GM20431 (cell line): ENCODE measurements around the gene FOXJ3.

ENCODE experiments used
- in situ Hi-C: fragments of 300-500 bp; cut with MseI, MboI; formaldehyde crosslinking; loops from one replicate; pipeline ENCODE4 v1.15.0; 2020; ENCODE audit warnings: low sequenced_read_pairs; ENCODE audit not compliant: unreplicated experiment

Gene FOXJ3

GRCh38 chr1:42206164-42206563, 128.9 kb downstream of the FOXJ3 start:
- in situ Hi-C loops, result no loop called here

- in situ Hi-C loops, result no loop called here
These were observed 133.0 kb downstream of the FOXJ3 start for GRCh38 chr1:42201986-42202385.

- in situ Hi-C loops, result no loop called here
These were observed 136.8 kb downstream of the FOXJ3 start for GRCh38 chr1:42198251-42198650.

DNA sequence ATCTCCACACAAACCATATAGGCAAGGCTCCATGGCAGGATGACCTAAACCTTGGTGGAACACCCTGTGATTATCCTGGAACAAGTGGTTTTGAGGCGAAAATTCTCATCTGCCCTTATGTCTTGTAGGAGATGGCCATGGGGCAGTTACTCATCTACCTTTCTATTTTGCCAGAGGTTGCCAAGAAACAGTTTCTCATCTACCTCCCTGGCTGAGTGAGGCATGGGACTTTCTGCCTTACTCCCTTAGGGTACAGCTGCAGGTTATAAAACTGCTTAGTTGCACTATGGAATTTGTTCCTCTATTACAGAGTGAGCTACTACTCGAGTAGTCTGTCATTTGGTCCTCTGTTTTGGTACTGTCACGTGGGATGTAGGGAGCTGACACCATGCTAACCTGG, 139.2 kb downstream of the FOXJ3 start:
- in situ Hi-C loops, result no loop called here

DNA sequence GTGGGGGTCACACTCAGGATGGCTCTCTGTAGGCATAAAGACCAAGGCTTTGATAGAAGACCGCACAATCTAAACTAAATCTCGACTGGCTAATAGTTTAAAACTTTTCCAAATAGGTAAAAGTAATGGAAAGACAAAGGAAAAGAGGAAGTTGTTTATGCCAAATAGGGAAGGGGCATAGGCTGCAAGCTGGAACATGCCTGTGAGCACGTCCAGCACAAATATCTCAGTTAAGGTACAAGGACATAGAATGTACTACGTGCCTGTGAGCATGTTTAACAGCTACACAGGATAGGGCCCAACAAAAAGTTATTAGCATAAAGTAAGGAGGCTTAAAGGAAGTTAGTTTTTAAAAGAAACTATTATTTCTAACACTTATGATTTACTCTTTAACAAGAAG, 142.9 kb downstream of the FOXJ3 start:
- in situ Hi-C loops, result no loop called here

DNA sequence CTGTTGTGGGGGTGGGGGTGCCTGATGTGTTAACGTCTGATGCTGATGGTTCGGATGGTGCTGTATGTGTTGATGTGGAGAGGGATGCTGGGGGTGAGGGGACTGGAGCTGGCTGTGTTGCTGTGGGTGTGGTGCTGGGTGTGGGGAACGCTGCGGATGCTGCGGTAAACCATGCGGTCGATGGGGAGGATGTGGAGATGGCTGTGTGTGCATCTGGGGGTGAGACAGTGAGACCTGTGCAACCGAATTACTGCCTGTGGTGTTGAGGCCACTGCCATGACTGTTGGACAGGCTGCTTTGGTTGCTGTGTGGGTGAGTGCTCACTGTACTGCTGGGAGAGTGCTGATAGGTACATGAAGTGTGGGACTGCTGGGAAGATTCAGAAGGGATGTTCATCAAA, 143.7 kb downstream of the FOXJ3 start:
- in situ Hi-C loops, result no loop called here

GRCh38 chr1:42189931-42190853, 144.8 kb downstream of the FOXJ3 start:
- in situ Hi-C loops, result no loop called here

- in situ Hi-C loops, result no loop called here
These were observed 148.9 kb downstream of the FOXJ3 start for GRCh38 chr1:42186152-42186551.

DNA sequence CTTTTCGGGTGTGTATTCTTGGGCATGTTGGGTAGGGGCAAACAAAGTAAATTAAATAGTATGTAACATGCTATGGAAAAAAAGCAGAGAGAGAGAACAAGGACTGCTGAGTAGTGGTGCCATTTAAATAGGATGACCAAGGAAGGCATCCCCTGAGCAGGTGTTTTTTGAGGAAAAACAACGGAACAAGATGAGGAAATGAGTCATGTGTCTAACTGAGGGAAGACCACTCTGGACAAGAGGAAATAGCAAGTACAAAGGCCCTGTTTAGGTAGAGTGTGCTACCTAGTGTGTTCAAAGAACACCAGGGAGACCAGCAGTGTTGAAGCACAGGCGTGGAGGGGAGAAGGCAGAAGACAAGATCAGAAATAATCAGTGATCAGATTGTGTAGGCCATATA, 150.4 kb downstream of the FOXJ3 start:
- in situ Hi-C loops, result no loop called here

- in situ Hi-C loops, result no loop called here
These were observed 151.1 kb downstream of the FOXJ3 start for GRCh38 chr1:42183957-42184268.

GRCh38 chr1:42183210-42183956, 151.7 kb downstream of the FOXJ3 start:
- in situ Hi-C loops, result no loop called here

DNA sequence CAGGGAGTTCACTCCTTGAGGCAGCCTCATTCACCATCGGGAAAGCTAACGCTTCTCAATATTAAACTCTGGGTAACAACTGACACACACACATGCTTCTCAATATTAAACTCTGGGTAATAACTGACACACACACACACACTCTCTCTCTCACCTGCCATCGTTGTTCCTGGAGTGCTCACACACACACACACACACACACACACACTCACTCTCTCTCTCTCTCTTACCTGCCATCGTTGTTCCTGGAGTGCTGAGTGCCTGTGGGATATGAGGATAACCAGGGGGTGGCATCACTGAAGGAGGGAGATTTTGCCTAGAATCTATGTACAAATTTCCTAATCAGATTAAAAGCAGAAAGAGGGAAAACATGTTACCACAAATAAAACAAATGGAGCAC, 153.3 kb downstream of the FOXJ3 start:
- in situ Hi-C loops, result no loop called here

GRCh38 chr1:42179900-42180329, 155.1 kb downstream of the FOXJ3 start:
- in situ Hi-C loops, result no loop called here

DNA sequence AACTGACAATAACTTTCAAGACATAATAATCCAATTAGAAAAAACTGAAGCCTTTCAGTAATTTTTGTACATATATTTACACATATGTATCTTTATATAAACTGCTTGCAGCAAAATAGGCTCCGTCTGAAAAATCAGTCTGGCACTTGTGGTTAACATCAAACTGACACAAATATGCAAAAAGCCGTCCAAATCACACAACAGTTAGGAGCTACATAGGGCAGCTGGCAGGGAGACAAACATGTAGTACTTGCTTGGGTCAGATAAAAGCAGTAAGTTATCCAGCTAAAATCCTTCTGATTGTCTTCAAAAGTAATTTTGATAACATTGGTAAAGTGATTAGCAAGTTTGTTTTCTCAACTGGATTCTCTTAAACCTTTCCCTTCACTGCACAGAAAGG, 155.8 kb downstream of the FOXJ3 start:
- in situ Hi-C loops, result no loop called here

- in situ Hi-C loops, result no loop called here
These were observed 156.8 kb downstream of the FOXJ3 start for GRCh38 chr1:42178249-42178648.

DNA sequence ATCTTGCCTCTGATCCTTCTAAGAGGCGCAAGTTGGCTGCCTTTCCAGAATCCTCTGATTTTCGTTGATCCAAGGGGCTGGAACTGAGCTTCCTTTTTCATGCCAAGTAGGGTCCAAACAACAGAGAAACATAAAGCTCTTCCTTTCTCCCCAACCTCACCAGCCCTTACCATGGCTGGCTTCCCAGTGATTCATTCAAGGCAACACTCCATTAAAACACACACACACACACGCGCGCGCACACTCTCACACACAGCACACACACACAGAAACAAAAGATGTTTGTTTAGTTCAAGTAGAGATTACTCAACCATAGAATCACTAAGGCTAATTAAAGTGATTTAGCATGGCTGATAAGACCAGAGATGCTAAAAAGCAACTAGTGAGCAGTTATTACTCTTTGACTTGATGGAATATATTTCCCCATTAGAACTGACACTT, 157.5 kb downstream of the FOXJ3 start:
- in situ Hi-C loops, result no loop called here

- in situ Hi-C loops, result no loop called here
These were observed 158.0 kb downstream of the FOXJ3 start for GRCh38 chr1:42176902-42177519.

- in situ Hi-C loops, result no loop called here
These were observed 159.6 kb downstream of the FOXJ3 start for GRCh38 chr1:42175314-42176054.

GRCh38 chr1:42173961-42174735, 160.9 kb downstream of the FOXJ3 start:
- in situ Hi-C loops, result no loop called here
